H1 (cell line): ENCODE data around the gene COL5A1. TPM values are rescaled to one million over a fixed set of nuclear protein-coding genes. Genes with fewer than 3 reads are reported as not detected.

Source experiments
- CTCF ChIA-PET: fragments of 300-600 bp; sonication (Branson Sonifier 250); formaldehyde crosslinking; loops from one replicate; lab custom pipeline; 2021; ENCODE audit not compliant: partially characterized antibody; lab: Charles Lee
- POLR2A ChIA-PET: fragments of 300-600 bp; sonication (Branson Sonifier 250); formaldehyde crosslinking; loops from one replicate; lab custom pipeline; 2021; ENCODE audit warnings: inconsistent platforms; ENCODE audit not compliant: partially characterized antibody; lab: Charles Lee
- DNase-seq, 2 experiments: peaks; one replicate each; pipeline versions ENCODE4 v3.0.0 to v3.0.0-alpha.2; 2010 to 2022; ENCODE audit warnings: low spot score in 2 of 2, low read depth in 1 of 2, mixed read lengths in 1 of 2
- FAIRE-seq: peaks from 2 replicates; lab custom pipeline; 2011; peaks lifted over from hg19 to GRCh38; lab: Jason Lieb, UNC
- H2AFZ ChIP-seq: 2 replicates; pipeline ENCODE4 v1.8.1; 2012; ENCODE audit warnings: low read length, inconsistent platforms
- H2AK5ac ChIP-seq: 2 replicates; pipeline ENCODE4 v1.6.1; 2013; ENCODE audit warnings: low read depth, low read length
- H2BK120ac ChIP-seq: replicated peaks from 2 replicates; pipeline ENCODE3; 2013; ENCODE audit warnings: low read depth, low read length, inconsistent platforms
- H2BK12ac ChIP-seq: 2 replicates; pipeline ENCODE4 v1.6.1; 2013; ENCODE audit warnings: low read depth, low read length
- H2BK15ac ChIP-seq: 2 replicates; pipeline ENCODE4 v1.6.1; 2013; ENCODE audit warnings: low read length
- H2BK20ac ChIP-seq: 2 replicates; pipeline ENCODE4 v1.6.1; 2013; ENCODE audit warnings: low read length
- H2BK5ac ChIP-seq: 2 replicates; pipeline ENCODE4 v1.6.1; 2013; ENCODE audit warnings: low read depth, low read length
- H3K14ac ChIP-seq: 2 replicates; pipeline ENCODE4 v1.6.1; 2013; ENCODE audit warnings: inconsistent platforms; ENCODE audit not compliant: insufficient read length
- H3K18ac ChIP-seq: 2 replicates; pipeline ENCODE4 v1.6.1; 2013; ENCODE audit warnings: low read length; ENCODE audit errors: extremely low read depth
- H3K23ac ChIP-seq: 2 replicates; pipeline ENCODE4 v1.6.1; 2013; ENCODE audit warnings: inconsistent platforms; ENCODE audit not compliant: insufficient read length
- H3K23me2 ChIP-seq: 2 replicates; pipeline ENCODE4 v1.6.1; 2013; ENCODE audit warnings: low read depth, low read length
- H3K27ac ChIP-seq: 2 replicates; pipeline ENCODE4 v1.6.1; 2011; ENCODE audit warnings: low read depth, low read length, inconsistent platforms
- H3K27me3 ChIP-seq, 4 experiments: replicated peaks in 1 of 4; 1 replicate in 1 of 4; 2 replicates in 3 of 4; pipeline versions ENCODE4 v1.6.1 to v1.8.1; 2011 to 2013; ENCODE audit warnings: low read length in 3 of 4, mild to moderate bottlenecking in 3 of 4, inconsistent platforms in 2 of 4, mixed read lengths in 2 of 4, moderate library complexity in 1 of 4; ENCODE audit not compliant: control insufficient read depth in 3 of 4, insufficient read depth in 3 of 4; ENCODE audit errors: extremely low read depth in 1 of 4
- H3K36me3 ChIP-seq, 4 experiments: 2 replicates each; pipeline versions ENCODE4 v1.6.1 to v1.8.1; 2011 to 2013; ENCODE audit warnings: mild to moderate bottlenecking in 4 of 4, low read length in 3 of 4, moderate library complexity in 2 of 4, control low read depth in 1 of 4, inconsistent platforms in 1 of 4; ENCODE audit not compliant: insufficient read depth in 4 of 4, control insufficient read depth in 2 of 4
- H3K4ac ChIP-seq: replicated peaks from 2 replicates; pipeline ENCODE3; 2013; ENCODE audit warnings: low read length, low read depth, mixed read lengths, inconsistent platforms; ENCODE audit not compliant: insufficient read length
- H3K4me1 ChIP-seq, 4 experiments: replicated peaks in 1 of 4; 1 replicate in 1 of 4; 2 replicates in 3 of 4; pipeline versions ENCODE4 v1.6.1 to v1.8.1; 2011 to 2013; ENCODE audit warnings: low read length in 3 of 4, inconsistent platforms in 2 of 4, mixed read lengths in 1 of 4; ENCODE audit not compliant: insufficient read depth in 4 of 4, control insufficient read depth in 3 of 4
- H3K4me2 ChIP-seq, 2 experiments: 2 replicates each; pipeline versions ENCODE4 v1.6.1 to v1.8.1; 2011 to 2013; ENCODE audit warnings: low read depth in 2 of 2, low read length in 2 of 2, control low read depth in 1 of 2, inconsistent platforms in 1 of 2, mild to moderate bottlenecking in 1 of 2; ENCODE audit not compliant: insufficient read depth in 1 of 2
- H3K4me3 ChIP-seq, 4 experiments: fragments of 200-600, 300-600 bp in 1 of 4; sonication (generic), shearing (Covaris generic), sonication (Bioruptor Twin) in 1 of 4; 2 replicates each; pipeline versions ENCODE4 v1.5.1 to v1.8.1; 2011 to 2016; ENCODE audit warnings: low read length in 4 of 4, low read depth in 3 of 4, control low read depth in 2 of 4, inconsistent platforms in 2 of 4, mild to moderate bottlenecking in 2 of 4, mixed read lengths in 1 of 4, moderate library complexity in 1 of 4; ENCODE audit not compliant: insufficient read depth in 2 of 4; ENCODE audit errors: extremely low read depth in 1 of 4
- H3K56ac ChIP-seq: replicated peaks from 2 replicates; pipeline ENCODE3; 2013; ENCODE audit warnings: low read depth, mild to moderate bottlenecking, mixed read lengths, low read length, inconsistent platforms; ENCODE audit not compliant: insufficient read length
- H3K79me1 ChIP-seq: 2 replicates; pipeline ENCODE4 v1.6.1; 2013; ENCODE audit warnings: low read depth, low read length, control low read depth
- H3K79me2 ChIP-seq, 2 experiments: 2 replicates each; pipeline versions ENCODE4 v1.6.1 to v1.8.1; 2012 to 2013; ENCODE audit warnings: low read length in 2 of 2, mild to moderate bottlenecking in 2 of 2, inconsistent platforms in 1 of 2; ENCODE audit not compliant: insufficient read depth in 2 of 2, control insufficient read depth in 1 of 2
- H3K9ac ChIP-seq, 4 experiments: replicated peaks in 1 of 4; 1 replicate in 1 of 4; 2 replicates in 3 of 4; pipeline versions ENCODE4 v1.6.1 to v1.8.1; 2011 to 2013; ENCODE audit warnings: low read depth in 3 of 4, low read length in 3 of 4, control low read depth in 2 of 4, mild to moderate bottlenecking in 2 of 4, moderate library complexity in 2 of 4, inconsistent platforms in 1 of 4; ENCODE audit errors: extremely low read depth in 1 of 4
- H3K9me3 ChIP-seq, 2 experiments: 2 replicates each; pipeline versions ENCODE4 v1.6.1 to v1.8.1; 2012 to 2013; ENCODE audit warnings: mild to moderate bottlenecking in 2 of 2, moderate library complexity in 2 of 2, control low read depth in 1 of 2, inconsistent platforms in 1 of 2, low read depth in 1 of 2, low read length in 1 of 2, mixed read lengths in 1 of 2; ENCODE audit not compliant: insufficient read depth in 2 of 2
- H4K20me1 ChIP-seq, 2 experiments: replicated peaks in 1 of 2; 2 replicates each; pipeline versions ENCODE3 to v1.8.1; 2011 to 2013; ENCODE audit warnings: inconsistent platforms in 2 of 2, low read length in 2 of 2, mild to moderate bottlenecking in 1 of 2; ENCODE audit not compliant: insufficient read depth in 2 of 2, control insufficient read depth in 1 of 2
- H4K5ac ChIP-seq: 2 replicates; pipeline ENCODE4 v1.6.1; 2013; ENCODE audit warnings: low read length, low read depth, mixed read lengths, inconsistent platforms; ENCODE audit not compliant: insufficient read length
- H4K8ac ChIP-seq: 2 replicates; pipeline ENCODE4 v1.8.0; 2013; ENCODE audit warnings: mild to moderate bottlenecking, moderate library complexity, low read length, inconsistent platforms; ENCODE audit not compliant: insufficient read depth; ENCODE audit errors: extremely low read depth
- H4K91ac ChIP-seq: replicated peaks from 2 replicates; pipeline ENCODE3; 2013; ENCODE audit warnings: low read length, mixed read lengths, inconsistent platforms; ENCODE audit not compliant: insufficient read length
- CBX8 ChIP-seq: fragments of 300-800, 300-1000 bp; sonication (generic); IDR thresholded peaks from 2 replicates; pipeline ENCODE4 v1.7.1; 2016; ENCODE audit warnings: low read depth, low read length, borderline replicate concordance
- RAD21 ChIP-seq, 2 experiments: IDR thresholded peaks in 1 of 2; conservative IDR thresholded peaks in 1 of 2; 2 replicates each; pipeline ENCODE4 v1.6.1; 2011; ENCODE audit warnings: low read depth in 2 of 2, low read length in 2 of 2, improper control_type of control experiment in 1 of 2, inconsistent platforms in 1 of 2, mild to moderate bottlenecking in 1 of 2, moderate library complexity in 1 of 2
- RNF2 ChIP-seq: fragments of 200-900, 300-1000 bp; sonication (generic); IDR thresholded peaks from 2 replicates; pipeline ENCODE4 v1.7.1; 2016; ENCODE audit warnings: borderline replicate concordance, low read depth, mild to moderate bottlenecking, antibody characterized with exemption, low read length; ENCODE audit not compliant: poor library complexity, severe bottlenecking; ENCODE audit errors: missing control alignments
- SAP30 ChIP-seq: fragments of 300-600 bp; sonication (generic); IDR thresholded peaks from 2 replicates; pipeline ENCODE4 v1.7.1; 2012; ENCODE audit warnings: low read length, moderate library complexity, mild to moderate bottlenecking, inconsistent platforms; ENCODE audit not compliant: insufficient read depth, insufficient replicate concordance
- SP4 ChIP-seq: IDR thresholded peaks from 2 replicates; pipeline ENCODE4 v1.6.1; 2012; ENCODE audit warnings: low read length, inconsistent platforms
- SUZ12 ChIP-seq: fragments of 200-600 bp; sonication (generic); IDR thresholded peaks from 2 replicates; pipeline ENCODE4 v1.6.1; 2012; ENCODE audit warnings: mild to moderate bottlenecking, inconsistent platforms, low read length, moderate library complexity, mixed read lengths
- WGBS, 2 experiments: shearing (Covaris generic) in 1 of 2; methylation state at CpG; one replicate each; pipeline versions ENCODE4 v1.1.6 to v1.1.7; 2013 to 2015; ENCODE audit warnings: low lambda C conversion rate in 2 of 2, mixed read lengths in 2 of 2, inconsistent platforms in 1 of 2, low coverage in 1 of 2, missing lambda C conversion rate in 1 of 2; ENCODE audit not compliant: insufficient replicate concordance in 2 of 2, insufficient coverage in 1 of 2, insufficient read length in 1 of 2; ENCODE audit errors: extremely low coverage in 1 of 2, missing lambda C conversion rate in 1 of 2; 5-methylcytosine and 5-hydroxymethylcytosine counted together
- polyA plus RNA-seq, 7 experiments: library from polyadenylated mRNA; depleted of rRNA in 3 of 7; stranded (reverse) in 5 of 7; unstranded in 2 of 7; fragments of >200 nt in 5 of 7; fragments of 200-250 nt in 2 of 7; gene quantifications; 1 replicate in 5 of 7; 2 replicates in 1 of 7; 4 replicates in 1 of 7; pipeline versions ENCODE4 v1.2.1 to v1.2.3, GENCODE V29; 2011 to 2013; ENCODE audit warnings: missing spikeins in 2 of 7, mixed read lengths in 2 of 7
- total RNA-seq: library from RNA; stranded (reverse); fragmentation: NEBNext Ultra II Directional; extraction: Animal tissue kit (Norgen Biotek cat#: 25700); gene quantifications from 2 replicates; pipeline ENCODE4 v1.2.1, GENCODE V29; 2021

COL5A1 gene
- total and polyA plus RNA-seq, 2 of the 8 experiments (the other 6 are each of a cell fraction or from before 2014, with no cell fraction given), result 3.8 to 12.0 TPM

DNA sequence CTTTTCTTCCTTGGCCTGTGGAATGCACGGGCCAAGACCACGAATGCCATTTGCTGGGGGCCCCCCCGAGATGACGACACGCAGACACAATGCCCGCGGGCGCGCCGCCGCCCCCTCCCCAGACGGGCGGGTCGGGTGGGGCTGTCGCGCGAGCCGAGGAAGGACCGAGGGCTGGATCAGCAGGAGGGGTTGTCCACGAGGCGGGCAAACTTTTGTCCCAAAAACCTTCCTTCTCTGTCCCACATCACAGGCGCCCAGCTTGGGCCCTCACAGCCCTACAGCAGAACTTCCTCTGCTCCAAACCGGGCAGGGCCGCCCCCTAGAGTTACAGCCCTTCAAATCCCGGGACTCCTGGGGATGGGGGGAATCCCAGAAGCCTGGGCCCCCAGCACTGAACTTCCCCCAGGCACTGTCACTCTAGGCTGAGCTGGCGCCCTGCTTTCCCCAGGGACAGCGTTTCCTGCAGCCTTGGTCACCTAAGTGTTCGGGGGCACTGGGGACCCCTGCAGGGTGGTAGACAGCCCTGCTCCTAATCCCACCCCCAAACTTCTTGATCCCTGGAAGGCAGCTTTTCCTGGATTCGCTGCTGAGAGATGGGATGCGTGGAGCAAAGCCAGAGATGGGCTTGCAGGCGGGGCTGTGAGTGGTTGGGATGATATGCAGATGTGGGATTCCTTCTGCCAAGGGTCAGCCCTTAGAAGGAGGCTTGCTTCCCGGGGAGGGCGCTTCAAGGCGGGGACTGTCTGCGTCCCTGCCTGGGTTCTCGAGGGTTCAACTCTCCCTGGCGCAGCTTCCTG lies 980 bp downstream of the COL5A1 start:
- DNase-seq (peak in 1 of 2 experiments; percentile 66), FAIRE-seq (no peak)
- H2BK120ac ChIP-seq, result no peak overlapping the region
- H4K8ac ChIP-seq, result no peak overlapping the region; the same call in 1 of the 2 replicates
- no peak overlapping the region for H3K4ac ChIP-seq
- peaks cover 0 to 13% of the 10 kb centered on the region in 2 experiments for H4K20me1 ChIP-seq
- no peak overlapping the region for H2BK12ac ChIP-seq
- no peak overlapping the region; a peak in 1 of 7 replicates for H3K9ac ChIP-seq
- H2BK20ac ChIP-seq, result no peak overlapping the region
- H3K4me3 ChIP-seq, result peak overlapping the region; percentile 56 to 82 (median 62)
- H3K18ac ChIP-seq, result no peak overlapping the region
- WGBS, 2 experiments, result 4% methylated on average over 16 of the region's 37 CpGs; no CpG with 5 or more reads in 1 of the 2 experiments
- H3K4me1 ChIP-seq, result peaks cover 0 to 42% (median 16%) of the 10 kb centered on the region in 4 experiments; a peak in 6 of 7 replicates
- no peak overlapping the region for H3K14ac ChIP-seq
- ChIA-PET POLR2A (no interaction called here), CTCF (interaction anchor here (0.6 to 2.0 kb wide), 7 partner anchors 11 to 472 kb away, joined by 3 to 12 read pairs (median 3); no protein-coding TSS in a partner anchor)
- H3K4me2 ChIP-seq, result peak overlapping the region; percentile 42 to 83
- no peak overlapping the region for H4K5ac ChIP-seq
- H4K91ac ChIP-seq, result no peak overlapping the region
- no peaks in the 10 kb centered on the region for H3K36me3 ChIP-seq
- H2AFZ ChIP-seq, result no peak overlapping the region
- H2AK5ac ChIP-seq, result no peak overlapping the region
- H3K56ac ChIP-seq, result no peak overlapping the region
- no peak overlapping the region for H3K27ac ChIP-seq
- H3K79me1 ChIP-seq, result peaks cover 3% of the 10 kb centered on the region; the same call in 1 of the 2 replicates
- no peak overlapping the region for H3K23ac ChIP-seq
- H3K9me3 ChIP-seq, result no peaks in the 10 kb centered on the region
- H3K27me3 ChIP-seq, result peaks cover 0 to 10% (median 7%) of the 10 kb centered on the region in 4 experiments; a peak in 5 of 7 replicates
- no peaks in the 10 kb centered on the region for H3K79me2 ChIP-seq
- TF ChIP-seq SAP30 (no peak), RAD21 (IDR thresholded peaks at IDR 0.05 in 1 of 2, conservative IDR thresholded peaks at IDR 0.05 in 1 of 2; ENCODE audit: low read depth in 2 of 2, low read length in 2 of 2) (peak in 1 of 2 experiments; percentile 22; a peak in 1 of 4 replicates), SUZ12 (0 out of 2 replicates have a peak, but pooled peaks have one; percentile 30), CBX8 (no peak), RNF2 (no peak), SP4 (no peak)
- no peak overlapping the region for H2BK5ac ChIP-seq
- H3K23me2 ChIP-seq, result no peaks in the 10 kb centered on the region; the same call in 1 of the 2 replicates
- no peak overlapping the region for H2BK15ac ChIP-seq
